Keratinocyte (primary cell): ENCODE measurements around the gene AVPR2.

ENCODE experiments used
- CTCF ChIP-seq, 3 experiments: IDR thresholded peaks in 1 of 3; conservative IDR thresholded peaks in 1 of 3; optimal IDR thresholded peaks in 1 of 3; 2 replicates in 2 of 3; 3 replicates in 1 of 3; pipeline versions ENCODE3 to v1.5.1; 2011; ENCODE audit warnings: low read length in 3 of 3, mild to moderate bottlenecking in 3 of 3, moderate library complexity in 2 of 3, control low read depth in 1 of 3, inconsistent platforms in 1 of 3; ENCODE audit not compliant: insufficient read depth in 2 of 3; ENCODE audit errors: extremely low read depth in 1 of 3
- EZH2 ChIP-seq: IDR thresholded peaks from one replicate; pipeline ENCODE4 v1.6.1; 2012; ENCODE audit warnings: inconsistent platforms, mild to moderate bottlenecking, low read length, moderate library complexity

- TF ChIP-seq CTCF (optimal IDR thresholded peaks at IDR 0.05 in 1 of 3, IDR thresholded peaks at IDR 0.05 in 1 of 3, conservative IDR thresholded peaks at IDR 0.05 in 1 of 3; ENCODE audit: extremely low read depth in 1 of 3, insufficient read depth in 2 of 3, low read length in 3 of 3) (no peak), EZH2 (no peak)
These were observed 7.3 kb downstream of the AVPR2 start for GRCh38 chrX:153911798-153912197.
